ENCODE measurements around the gene CALD1.

GRCh38 chr7:134772401-134772800 is 7.0 kb upstream of the CALD1 start:
- TF ChIP-seq, protein P1, sequence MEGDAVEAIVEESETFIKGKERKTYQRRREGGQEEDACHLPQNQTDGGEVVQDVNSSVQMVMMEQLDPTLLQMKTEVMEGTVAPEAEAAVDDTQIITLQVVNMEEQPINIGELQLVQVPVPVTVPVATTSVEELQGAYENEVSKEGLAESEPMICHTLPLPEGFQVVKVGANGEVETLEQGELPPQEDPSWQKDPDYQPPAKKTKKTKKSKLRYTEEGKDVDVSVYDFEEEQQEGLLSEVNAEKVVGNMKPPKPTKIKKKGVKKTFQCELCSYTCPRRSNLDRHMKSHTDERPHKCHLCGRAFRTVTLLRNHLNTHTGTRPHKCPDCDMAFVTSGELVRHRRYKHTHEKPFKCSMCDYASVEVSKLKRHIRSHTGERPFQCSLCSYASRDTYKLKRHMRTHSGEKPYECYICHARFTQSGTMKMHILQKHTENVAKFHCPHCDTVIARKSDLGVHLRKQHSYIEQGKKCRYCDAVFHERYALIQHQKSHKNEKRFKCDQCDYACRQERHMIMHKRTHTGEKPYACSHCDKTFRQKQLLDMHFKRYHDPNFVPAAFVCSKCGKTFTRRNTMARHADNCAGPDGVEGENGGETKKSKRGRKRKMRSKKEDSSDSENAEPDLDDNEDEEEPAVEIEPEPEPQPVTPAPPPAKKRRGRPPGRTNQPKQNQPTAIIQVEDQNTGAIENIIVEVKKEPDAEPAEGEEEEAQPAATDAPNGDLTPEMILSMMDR (IDR thresholded peaks at IDR 0.05; ENCODE audit: poor library complexity, severe bottlenecking), result no peak
- TF ChIP-seq POLR2AphosphoS5 (IDR thresholded peaks at IDR 0.05) (no peak), MXI1 (conservative IDR thresholded peaks at IDR 0.05; ENCODE audit: poor library complexity, severe bottlenecking) (no peak), EZH2 (IDR thresholded peaks at IDR 0.05; ENCODE audit: borderline replicate concordance, insufficient read depth, low read length, poor library complexity, severe bottlenecking) (no peak), EP300 (conservative IDR thresholded peaks at IDR 0.05; ENCODE audit: poor library complexity, severe bottlenecking) (no peak), SMC3 (conservative IDR thresholded peaks at IDR 0.05; ENCODE audit: poor library complexity) (no peak), TAF1 (IDR thresholded peaks at IDR 0.05; ENCODE audit: low read depth) (no peak), RAD21 (conservative IDR thresholded peaks at IDR 0.05) (no peak)
- TF ChIP-seq, protein P2, sequence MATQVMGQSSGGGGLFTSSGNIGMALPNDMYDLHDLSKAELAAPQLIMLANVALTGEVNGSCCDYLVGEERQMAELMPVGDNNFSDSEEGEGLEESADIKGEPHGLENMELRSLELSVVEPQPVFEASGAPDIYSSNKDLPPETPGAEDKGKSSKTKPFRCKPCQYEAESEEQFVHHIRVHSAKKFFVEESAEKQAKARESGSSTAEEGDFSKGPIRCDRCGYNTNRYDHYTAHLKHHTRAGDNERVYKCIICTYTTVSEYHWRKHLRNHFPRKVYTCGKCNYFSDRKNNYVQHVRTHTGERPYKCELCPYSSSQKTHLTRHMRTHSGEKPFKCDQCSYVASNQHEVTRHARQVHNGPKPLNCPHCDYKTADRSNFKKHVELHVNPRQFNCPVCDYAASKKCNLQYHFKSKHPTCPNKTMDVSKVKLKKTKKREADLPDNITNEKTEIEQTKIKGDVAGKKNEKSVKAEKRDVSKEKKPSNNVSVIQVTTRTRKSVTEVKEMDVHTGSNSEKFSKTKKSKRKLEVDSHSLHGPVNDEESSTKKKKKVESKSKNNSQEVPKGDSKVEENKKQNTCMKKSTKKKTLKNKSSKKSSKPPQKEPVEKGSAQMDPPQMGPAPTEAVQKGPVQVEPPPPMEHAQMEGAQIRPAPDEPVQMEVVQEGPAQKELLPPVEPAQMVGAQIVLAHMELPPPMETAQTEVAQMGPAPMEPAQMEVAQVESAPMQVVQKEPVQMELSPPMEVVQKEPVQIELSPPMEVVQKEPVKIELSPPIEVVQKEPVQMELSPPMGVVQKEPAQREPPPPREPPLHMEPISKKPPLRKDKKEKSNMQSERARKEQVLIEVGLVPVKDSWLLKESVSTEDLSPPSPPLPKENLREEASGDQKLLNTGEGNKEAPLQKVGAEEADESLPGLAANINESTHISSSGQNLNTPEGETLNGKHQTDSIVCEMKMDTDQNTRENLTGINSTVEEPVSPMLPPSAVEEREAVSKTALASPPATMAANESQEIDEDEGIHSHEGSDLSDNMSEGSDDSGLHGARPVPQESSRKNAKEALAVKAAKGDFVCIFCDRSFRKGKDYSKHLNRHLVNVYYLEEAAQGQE (IDR thresholded peaks at IDR 0.05; ENCODE audit: borderline replicate concordance), result no peak
